H9 (cell line): Measurements from ENCODE around the gene CDC16. TPM values are rescaled to one million over a fixed set of nuclear protein-coding genes. Genes with fewer than 3 reads are reported as not detected.

Experiments
- DNase-seq: peaks from one replicate; pipeline ENCODE4 v3.0.0-alpha.2; 2017
- H2AFZ ChIP-seq: one replicate; pipeline ENCODE4 v1.6.1; 2013; ENCODE audit warnings: mild to moderate bottlenecking, low read length, control low read depth, moderate library complexity
- H2AK5ac ChIP-seq: 2 replicates; pipeline ENCODE4 v1.6.1; 2013; ENCODE audit warnings: low read length, control low read depth, mixed read lengths; ENCODE audit not compliant: insufficient read length
- H2BK120ac ChIP-seq: one replicate; pipeline ENCODE4 v1.6.1; 2013; ENCODE audit warnings: low read depth, mild to moderate bottlenecking, low read length, control low read depth, inconsistent platforms; ENCODE audit not compliant: poor library complexity, severe bottlenecking
- H2BK12ac ChIP-seq: 2 replicates; pipeline ENCODE4 v1.6.1; 2013; ENCODE audit warnings: low read length, control low read depth, mixed read lengths, low read depth; ENCODE audit not compliant: insufficient read length
- H2BK15ac ChIP-seq: 2 replicates; pipeline ENCODE4 v1.6.1; 2013; ENCODE audit warnings: low read depth, low read length, control low read depth
- H2BK20ac ChIP-seq: one replicate; pipeline ENCODE4 v1.6.1; 2013; ENCODE audit warnings: low read depth, mild to moderate bottlenecking, low read length, control low read depth, inconsistent platforms; ENCODE audit not compliant: poor library complexity, severe bottlenecking
- H2BK5ac ChIP-seq: 2 replicates; pipeline ENCODE4 v1.6.1; 2013; ENCODE audit warnings: low read length, control low read depth, mixed read lengths; ENCODE audit not compliant: insufficient read length
- H3K14ac ChIP-seq: 2 replicates; pipeline ENCODE4 v1.6.1; 2013; ENCODE audit warnings: low read length, control low read depth; ENCODE audit not compliant: insufficient read depth
- H3K18ac ChIP-seq: 2 replicates; pipeline ENCODE4 v1.6.1; 2013; ENCODE audit warnings: low read depth, mild to moderate bottlenecking, mixed read lengths, low read length, control low read depth; ENCODE audit not compliant: insufficient read length
- H3K23ac ChIP-seq: 2 replicates; pipeline ENCODE4 v1.6.1; 2013; ENCODE audit warnings: low read length, control low read depth, mixed read lengths, low read depth; ENCODE audit not compliant: insufficient read length
- H3K23me2 ChIP-seq: 2 replicates; pipeline ENCODE4 v1.6.1; 2013; ENCODE audit warnings: low read depth, mild to moderate bottlenecking, mixed read lengths, low read length, control low read depth; ENCODE audit not compliant: insufficient read length, poor library complexity, severe bottlenecking
- H3K27ac ChIP-seq: 2 replicates; pipeline ENCODE4 v1.5.1; 2013; ENCODE audit warnings: low read length, control low read depth, mixed read lengths, low read depth; ENCODE audit not compliant: insufficient read length
- H3K27me3 ChIP-seq: 2 replicates; pipeline ENCODE4 v1.6.1; 2013; ENCODE audit warnings: low read length, control low read depth, inconsistent platforms; ENCODE audit not compliant: insufficient read depth
- H3K4ac ChIP-seq: 2 replicates; pipeline ENCODE4 v1.6.1; 2013; ENCODE audit warnings: low read depth, mild to moderate bottlenecking, control low read depth, inconsistent platforms, low read length, moderate library complexity
- H3K4me1 ChIP-seq: 2 replicates; pipeline ENCODE4 v1.6.1; 2013; ENCODE audit warnings: low read length, control low read depth, inconsistent platforms; ENCODE audit not compliant: insufficient read depth
- H3K4me2 ChIP-seq: 2 replicates; pipeline ENCODE4 v1.6.1; 2013; ENCODE audit warnings: low read length, control low read depth, mixed read lengths; ENCODE audit not compliant: insufficient read length, insufficient read depth
- H3K56ac ChIP-seq: 2 replicates; pipeline ENCODE4 v1.6.1; 2013; ENCODE audit warnings: low read depth, mild to moderate bottlenecking, mixed read lengths, low read length, control low read depth; ENCODE audit not compliant: insufficient read length
- H3K79me1 ChIP-seq: 2 replicates; pipeline ENCODE4 v1.6.1; 2013; ENCODE audit warnings: low read depth, mild to moderate bottlenecking, moderate library complexity, low read length, control low read depth, inconsistent platforms; ENCODE audit not compliant: insufficient read depth, poor library complexity, severe bottlenecking
- H3K79me2 ChIP-seq: 2 replicates; pipeline ENCODE4 v1.6.1; 2013; ENCODE audit warnings: low read length, control low read depth, inconsistent platforms; ENCODE audit not compliant: insufficient read depth
- H3K9ac ChIP-seq: 2 replicates; pipeline ENCODE4 v1.6.1; 2013; ENCODE audit warnings: low read length, control low read depth, mixed read lengths; ENCODE audit not compliant: insufficient read length; ENCODE audit errors: extremely low read depth
- H3K9me3 ChIP-seq: one replicate; pipeline ENCODE4 v1.6.1; 2013; ENCODE audit warnings: low read depth, low read length, inconsistent platforms; ENCODE audit not compliant: control insufficient read depth
- H3T11ph ChIP-seq: one replicate; pipeline ENCODE4 v1.6.1; 2013; ENCODE audit warnings: mild to moderate bottlenecking, low read length, control low read depth, inconsistent platforms
- H4K20me1 ChIP-seq: one replicate; pipeline ENCODE4 v1.6.1; 2013; ENCODE audit not compliant: control insufficient read depth, insufficient read length, insufficient read depth
- H4K5ac ChIP-seq: 2 replicates; pipeline ENCODE4 v1.6.1; 2013; ENCODE audit warnings: low read depth, mild to moderate bottlenecking, mixed read lengths, low read length, control low read depth; ENCODE audit not compliant: insufficient read length
- H4K8ac ChIP-seq: replicated peaks from 2 replicates; pipeline ENCODE4 v1.6.1; 2013; ENCODE audit warnings: low read length, control low read depth, mixed read lengths, low read depth; ENCODE audit not compliant: insufficient read length
- H4K91ac ChIP-seq: 2 replicates; pipeline ENCODE4 v1.6.1; 2013; ENCODE audit warnings: low read depth, mild to moderate bottlenecking, moderate library complexity, mixed read lengths, low read length, control low read depth; ENCODE audit not compliant: insufficient read length
- H3K27ac Mint-ChIP-seq, 3 experiments: 2 replicates in 2 of 3; 3 replicates in 1 of 3; pipeline ENCODE4 v1.8.0; 2020 to 2021; ENCODE audit warnings: mixed read lengths in 3 of 3, mild to moderate bottlenecking in 1 of 3, moderate library complexity in 1 of 3
- H3K27me3 Mint-ChIP-seq: 2 replicates; pipeline ENCODE4 v1.8.0; 2021; ENCODE audit warnings: low read depth, mild to moderate bottlenecking, moderate library complexity, mixed read lengths
- H3K36me3 Mint-ChIP-seq, 3 experiments: 2 replicates in 2 of 3; 3 replicates in 1 of 3; pipeline ENCODE4 v1.8.0; 2020 to 2021; ENCODE audit warnings: low read depth in 3 of 3, mixed read lengths in 3 of 3; ENCODE audit not compliant: insufficient read depth in 1 of 3
- H3K4me1 Mint-ChIP-seq, 2 experiments: 2 replicates each; pipeline ENCODE4 v1.8.0; 2020; ENCODE audit warnings: mixed read lengths in 2 of 2
- H3K4me3 Mint-ChIP-seq, 2 experiments: 2 replicates in 1 of 2; 3 replicates in 1 of 2; pipeline ENCODE4 v1.8.0; 2020 to 2021; ENCODE audit warnings: mild to moderate bottlenecking in 2 of 2, mixed read lengths in 2 of 2, moderate library complexity in 1 of 2
- H3K9me3 Mint-ChIP-seq, 2 experiments: 2 replicates in 1 of 2; 3 replicates in 1 of 2; pipeline ENCODE4 v1.8.0; 2020; ENCODE audit warnings: mild to moderate bottlenecking in 2 of 2, mixed read lengths in 2 of 2, moderate library complexity in 1 of 2
- CTCF ChIP-seq: fragments of 200-600 bp; sonication (generic); conservative IDR thresholded peaks from 3 replicates; pipeline ENCODE4 v1.8.0; 2021; ENCODE audit warnings: antibody characterized with exemption, mild to moderate bottlenecking
- WGBS: extraction: QIAGEN DNeasy Blood & Tissue Kit; methylation state at CpG from one replicate; pipeline ENCODE4 v1.1.7; 2013; ENCODE audit warnings: missing lambda C conversion rate, low lambda C conversion rate, mixed read lengths; ENCODE audit not compliant: insufficient read length; ENCODE audit errors: extremely low coverage; 5-methylcytosine and 5-hydroxymethylcytosine counted together
- total RNA-seq: library from RNA; stranded (reverse); gene quantifications from 2 replicates; pipeline ENCODE4 v1.2.1, GENCODE V29; 2021

CDC16 gene
- total RNA-seq, 1 experiment from 2014 or later, result 91.9 TPM

- Mint-ChIP-seq H3K27ac (no peak overlapping the region), H3K4me3 (no peak overlapping the region), H3K27me3 (no peaks in the 10 kb centered on the region; the same call in none of the 2 replicates), H3K36me3 (peaks cover 3 to 5% (median 4%) of the 10 kb centered on the region in 3 experiments), H3K9me3 (peaks cover 0 to 4% of the 10 kb centered on the region in 2 experiments; a peak in 1 of 5 replicates), H3K4me1 (peaks cover 69 to 75% of the 10 kb centered on the region in 2 experiments)
- Histone ChIP-seq H2BK120ac (no peak overlapping the region), H3K4me2 (no peak overlapping the region), H3K18ac (no peak overlapping the region), H3K79me2 (peaks cover 4% of the 10 kb centered on the region; the same call in 1 of the 2 replicates), H3K4me1 (peaks cover 16% of the 10 kb centered on the region; the same call in 1 of the 2 replicates), H2BK5ac (no peak overlapping the region), H2AK5ac (no peak overlapping the region), H3K14ac (no peak overlapping the region), H2BK20ac (no peak overlapping the region), H3K23ac (no peak overlapping the region), H3K56ac (no peak overlapping the region), H3T11ph (no peak overlapping the region), H2AFZ (no peak overlapping the region), H4K20me1 (no peaks in the 10 kb centered on the region), H3K27me3 (no peaks in the 10 kb centered on the region), H2BK12ac (no peak overlapping the region), H2BK15ac (no peak overlapping the region), H4K8ac (no peak overlapping the region), H4K5ac (no peak overlapping the region), H3K27ac (no peak overlapping the region), H3K79me1 (peaks cover 2% of the 10 kb centered on the region), H3K4ac (no peak overlapping the region), H3K9ac (no peak overlapping the region), H3K23me2 (peaks cover 5% of the 10 kb centered on the region), H4K91ac (no peak overlapping the region), H3K9me3 (no peaks in the 10 kb centered on the region)
- no CpG with 5 or more reads among the region's 8 CpGs for WGBS
- no peak for DNase-seq
- TF ChIP-seq CTCF, result no peak
These were observed 2.8 kb upstream of the CDC16 start for GRCh38 chr13:114231886-114232285.
